Dermis lymphatic vessel endothelial cell (primary cell): ENCODE measurements around the gene PBX3. TPM values are rescaled to one million over a fixed set of nuclear protein-coding genes. Genes with fewer than 3 reads are reported as not detected.

Source experiments
- total RNA-seq: library from RNA; depleted of rRNA; stranded (reverse); fragments of >200 nt; gene quantifications from 2 replicates; pipeline ENCODE4 v1.2.1, GENCODE V29; 2014

Gene PBX3
- 4.0 and 6.1 TPM in 2 replicates for total RNA-seq

GRCh38 chr9:125747053-125747764 lies at the start of gene PBX3:
PBX3 (plus strand) TSS chr9:125747373.

GRCh38 chr9:125706651-125707471 lies 40.3 kb upstream of the PBX3 start, which contains the start of gene MAPKAP1:
MAPKAP1 (minus strand) TSS chr9:125707208; CDS start chr9:125672574, 34,634 bp downstream.

Other genes with a start within 250 kb of the PBX3 start
- 45.7 and 51.1 TPM in 2 replicates for gene MAPKAP1, start 40.2 kb upstream of the PBX3 start, total RNA-seq